Testis (tissue), 2 donors: ENCODE measurements around the gene HPN.

Experiments
- CTCF ChIP-seq, 3 experiments: fragments of 450-650 bp in 2 of 3; fragments of 200-600 bp in 1 of 3; sonication (generic) in 1 of 3; IDR thresholded peaks; one replicate each; pipeline ENCODE4 v1.5.1; 2016 to 2019; ENCODE audit warnings: antibody characterized with exemption in 3 of 3, mild to moderate bottlenecking in 2 of 3, moderate library complexity in 1 of 3
- POLR2A ChIP-seq: fragments of 450-650 bp; IDR thresholded peaks from one replicate; pipeline ENCODE4 v1.6.1; 2017; ENCODE audit warnings: antibody characterized with exemption, mild to moderate bottlenecking, moderate library complexity

- TF ChIP-seq CTCF (IDR thresholded peaks at IDR 0.05), result no peak
- peak; percentile 65 for TF ChIP-seq POLR2A
Observed at GRCh38 chr19:34999498-35000337, 41.8 kb upstream of the HPN start, which contains the start of gene GRAMD1A.
